Measurements from ENCODE around the gene SCARF2. TPM values are rescaled to one million over a fixed set of nuclear protein-coding genes. Genes with fewer than 3 reads are reported as not detected.

SCARF2 gene
- total and polyA plus RNA-seq, 2 of the 13 experiments (the other 11 are each of a cell fraction or from before 2014, with no cell fraction given) = 3.3 to 6.2 TPM

DNA sequence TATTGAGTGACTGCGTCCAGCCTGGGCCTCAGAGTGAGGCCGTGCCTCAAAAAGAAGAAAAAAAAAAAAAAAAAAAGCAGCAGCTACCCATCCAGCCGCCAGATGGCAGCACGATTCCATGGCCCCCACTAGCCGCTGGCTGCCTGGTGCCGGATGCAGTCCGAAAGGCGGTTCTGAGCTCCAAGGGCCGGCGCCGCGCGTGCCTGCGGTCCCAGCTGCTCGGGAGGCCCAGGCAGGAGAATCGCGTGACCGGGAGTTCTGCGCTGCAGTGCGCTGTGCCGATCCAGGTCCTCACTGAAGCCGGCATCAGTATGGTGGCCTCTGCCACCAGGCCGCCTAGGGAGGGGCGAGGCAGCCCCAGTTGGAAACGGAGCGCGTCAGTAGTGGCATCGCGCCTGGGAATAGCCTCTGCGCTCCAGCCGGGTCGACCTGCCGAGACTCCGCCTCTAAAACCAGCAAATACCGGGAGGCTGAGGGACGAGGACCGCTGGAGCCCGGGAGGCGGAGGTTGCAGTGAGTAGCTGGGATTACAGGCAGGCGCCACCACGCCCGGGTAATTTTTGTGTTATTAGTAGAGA, 19.3 kb downstream of the SCARF2 start (continued):
- TF ChIP-seq ZNF275 (CRISPR knock-in tag; IDR thresholded peaks at IDR 0.05; ENCODE audit: borderline replicate concordance) (no peak), PBX2 (CRISPR knock-in tag; IDR thresholded peaks at IDR 0.05) (no peak), STAG1 (CRISPR knock-in tag; IDR thresholded peaks at IDR 0.05) (peak; percentile 88), IRF2 (CRISPR knock-in tag; IDR thresholded peaks at IDR 0.05) (no peak), ETV6 (CRISPR knock-in tag; conservative IDR thresholded peaks at IDR 0.05) (no peak), CEBPB (IDR thresholded peaks at IDR 0.05; ENCODE audit: borderline replicate concordance, low read depth, low read length) (no peak), ZNF18 (CRISPR knock-in tag; IDR thresholded peaks at IDR 0.05; ENCODE audit: insufficient replicate concordance) (peak; percentile 38), HOXA3 (CRISPR knock-in tag; IDR thresholded peaks at IDR 0.05) (peak; percentile 74), RNF2 (conservative IDR thresholded peaks at IDR 0.05; ENCODE audit: low read depth) (0 out of 2 replicates have a peak, but pooled peaks have one; percentile 49), HES4 (CRISPR knock-in tag; IDR thresholded peaks at IDR 0.05; ENCODE audit: borderline replicate concordance) (no peak), CC2D1A (CRISPR knock-in tag; IDR thresholded peaks at IDR 0.05) (no peak), ZFP36 (IDR thresholded peaks at IDR 0.05; ENCODE audit: borderline replicate concordance, low read depth, low read length, partially characterized antibody) (no peak), REL (CRISPR knock-in tag; conservative IDR thresholded peaks at IDR 0.05) (no peak), ASH2L (IDR thresholded peaks at IDR 0.05; ENCODE audit: insufficient read length, low read depth, low read length) (no peak), FOXK2 (IDR thresholded peaks at IDR 0.05) (no peak), KDM3A (CRISPR knock-in tag; IDR thresholded peaks at IDR 0.05; ENCODE audit: low read depth) (peak; percentile 48; the same call in 1 of the 2 replicates)
- TF ChIP-seq, protein P1, sequence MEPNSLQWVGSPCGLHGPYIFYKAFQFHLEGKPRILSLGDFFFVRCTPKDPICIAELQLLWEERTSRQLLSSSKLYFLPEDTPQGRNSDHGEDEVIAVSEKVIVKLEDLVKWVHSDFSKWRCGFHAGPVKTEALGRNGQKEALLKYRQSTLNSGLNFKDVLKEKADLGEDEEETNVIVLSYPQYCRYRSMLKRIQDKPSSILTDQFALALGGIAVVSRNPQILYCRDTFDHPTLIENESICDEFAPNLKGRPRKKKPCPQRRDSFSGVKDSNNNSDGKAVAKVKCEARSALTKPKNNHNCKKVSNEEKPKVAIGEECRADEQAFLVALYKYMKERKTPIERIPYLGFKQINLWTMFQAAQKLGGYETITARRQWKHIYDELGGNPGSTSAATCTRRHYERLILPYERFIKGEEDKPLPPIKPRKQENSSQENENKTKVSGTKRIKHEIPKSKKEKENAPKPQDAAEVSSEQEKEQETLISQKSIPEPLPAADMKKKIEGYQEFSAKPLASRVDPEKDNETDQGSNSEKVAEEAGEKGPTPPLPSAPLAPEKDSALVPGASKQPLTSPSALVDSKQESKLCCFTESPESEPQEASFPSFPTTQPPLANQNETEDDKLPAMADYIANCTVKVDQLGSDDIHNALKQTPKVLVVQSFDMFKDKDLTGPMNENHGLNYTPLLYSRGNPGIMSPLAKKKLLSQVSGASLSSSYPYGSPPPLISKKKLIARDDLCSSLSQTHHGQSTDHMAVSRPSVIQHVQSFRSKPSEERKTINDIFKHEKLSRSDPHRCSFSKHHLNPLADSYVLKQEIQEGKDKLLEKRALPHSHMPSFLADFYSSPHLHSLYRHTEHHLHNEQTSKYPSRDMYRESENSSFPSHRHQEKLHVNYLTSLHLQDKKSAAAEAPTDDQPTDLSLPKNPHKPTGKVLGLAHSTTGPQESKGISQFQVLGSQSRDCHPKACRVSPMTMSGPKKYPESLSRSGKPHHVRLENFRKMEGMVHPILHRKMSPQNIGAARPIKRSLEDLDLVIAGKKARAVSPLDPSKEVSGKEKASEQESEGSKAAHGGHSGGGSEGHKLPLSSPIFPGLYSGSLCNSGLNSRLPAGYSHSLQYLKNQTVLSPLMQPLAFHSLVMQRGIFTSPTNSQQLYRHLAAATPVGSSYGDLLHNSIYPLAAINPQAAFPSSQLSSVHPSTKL (CRISPR knock-in tag; IDR thresholded peaks at IDR 0.05) = 0 out of 2 replicates have a peak, but pooled peaks have one; percentile 20

Data from HepG2 (cell line).